T-helper 2 cell treated with Interferon-gamma antibody and Interleukin-4, amounts not matched to agents 100 ng/mL and 5 ng/mL, for 36 hours (primary cell): ENCODE results near the gene NF1. TPM values are rescaled to one million over a fixed set of nuclear protein-coding genes. Genes with fewer than 3 reads are reported as not detected.
"Not testable (repeated sequence)": the region's sequence is repeated elsewhere in the genome, so short reads cannot be mapped to it uniquely, and the experiment has no call there.

Experiments used
- intact Hi-C: fragments of 100-400 bp; cut with micrococcal nuclease; formaldehyde crosslinking; loops from one replicate; pipeline ENCODE4 v1.15.1; 2023
- total RNA-seq: library from RNA; stranded (reverse); gene quantifications from 2 replicates; pipeline ENCODE4 v1.2.3, GENCODE V29; 2022

The NF1 gene
- total RNA-seq, 1 donor from 2014 or later: 24.4 TPM

DNA sequence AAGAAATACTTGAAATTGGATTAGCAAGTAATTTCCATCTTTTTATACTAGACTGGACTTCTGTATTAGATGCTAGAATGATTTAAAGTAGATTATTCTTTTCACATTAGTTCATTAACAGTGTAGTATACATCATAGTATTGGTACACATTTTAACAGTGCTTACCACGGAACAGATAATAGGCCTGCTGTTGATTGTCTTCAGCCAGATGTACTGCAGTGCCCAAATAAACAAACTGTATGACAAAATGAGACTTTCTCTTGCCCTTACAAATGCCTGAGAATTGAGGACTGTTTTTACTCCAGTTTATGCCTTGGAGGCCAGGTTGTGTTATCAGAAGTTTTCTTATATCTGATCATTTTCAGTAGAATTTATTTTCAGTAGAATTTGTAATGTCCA, 226.0 kb downstream of the NF1 start:
- intact Hi-C loops: loop anchor here (1.0 to 5.0 kb wide), 4 partner anchors 10 to 188 kb away; no protein-coding TSS in a partner anchor

DNA sequence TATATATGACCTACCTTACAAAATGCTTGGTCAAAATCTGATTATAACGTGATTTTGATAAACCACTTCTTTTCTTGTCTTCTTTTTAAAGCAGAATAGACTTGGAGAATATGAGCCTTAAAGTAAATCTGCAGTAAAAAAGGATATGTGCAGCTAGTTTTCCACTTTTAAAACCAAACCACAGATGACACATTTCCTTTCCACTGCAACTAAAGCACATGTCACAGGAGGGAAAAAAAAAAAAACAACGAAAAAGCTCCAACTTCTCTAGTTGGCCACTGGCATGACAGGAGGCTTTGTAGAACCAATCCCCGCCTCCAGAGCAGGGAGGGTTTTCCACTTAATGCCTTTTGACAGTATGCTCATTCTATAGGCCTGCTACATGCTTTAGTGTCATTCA, 226.7 kb downstream of the NF1 start, which contains the start of gene EVI2A:
EVI2A (minus strand) TSS at position 142 of the 400 bp plus-strand sequence. CDS start 2,609 bp downstream, outside the sequence.
- intact Hi-C loops: loop anchor here (1.0 to 5.0 kb wide), 4 partner anchors 11 to 187 kb away; no protein-coding TSS in a partner anchor

DNA sequence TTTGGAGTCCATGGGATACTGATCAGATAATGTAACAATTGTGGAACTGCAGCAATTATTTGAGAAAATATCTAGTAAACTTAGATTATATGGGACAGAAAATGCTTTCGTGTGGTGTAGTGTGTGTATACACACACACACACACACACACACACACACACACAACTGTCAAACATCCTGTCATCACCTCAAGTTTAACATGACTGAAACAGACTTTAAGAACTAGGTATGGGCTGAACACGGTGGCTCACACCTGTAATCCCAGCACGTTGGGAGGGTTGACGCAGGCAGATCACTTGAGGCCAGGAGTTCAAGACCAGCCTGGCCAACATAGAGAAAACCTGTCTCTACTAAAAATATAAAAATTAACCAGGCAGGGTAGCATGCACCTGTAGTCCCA, 227.2 kb downstream of the NF1 start:
- intact Hi-C loops: loop anchor here (1.0 to 5.0 kb wide), 4 partner anchors 12 to 186 kb away; no protein-coding TSS in a partner anchor

DNA sequence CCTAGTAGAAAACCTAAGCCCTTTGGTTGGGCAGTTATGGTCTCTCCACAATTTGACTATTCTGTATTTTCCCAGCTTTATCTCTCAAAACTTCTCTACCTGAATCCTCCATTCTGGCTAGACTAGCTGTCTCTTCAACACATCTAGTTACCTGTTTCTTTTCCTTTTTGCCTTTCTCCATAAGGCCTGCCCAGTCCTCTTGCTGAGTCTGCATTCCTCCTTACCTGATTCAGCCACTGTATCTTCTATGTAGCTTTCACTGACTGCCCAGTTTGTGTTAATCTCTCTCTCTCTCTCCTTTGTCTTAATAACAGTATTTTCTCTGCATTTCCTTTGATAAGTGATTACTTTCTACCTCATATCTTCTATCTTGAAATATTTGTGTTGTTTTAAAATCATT, 228.8 kb downstream of the NF1 start:
- intact Hi-C loops: loop anchor here (5.0 kb wide), 1 partner anchor 164 kb away; no protein-coding TSS in a partner anchor

DNA sequence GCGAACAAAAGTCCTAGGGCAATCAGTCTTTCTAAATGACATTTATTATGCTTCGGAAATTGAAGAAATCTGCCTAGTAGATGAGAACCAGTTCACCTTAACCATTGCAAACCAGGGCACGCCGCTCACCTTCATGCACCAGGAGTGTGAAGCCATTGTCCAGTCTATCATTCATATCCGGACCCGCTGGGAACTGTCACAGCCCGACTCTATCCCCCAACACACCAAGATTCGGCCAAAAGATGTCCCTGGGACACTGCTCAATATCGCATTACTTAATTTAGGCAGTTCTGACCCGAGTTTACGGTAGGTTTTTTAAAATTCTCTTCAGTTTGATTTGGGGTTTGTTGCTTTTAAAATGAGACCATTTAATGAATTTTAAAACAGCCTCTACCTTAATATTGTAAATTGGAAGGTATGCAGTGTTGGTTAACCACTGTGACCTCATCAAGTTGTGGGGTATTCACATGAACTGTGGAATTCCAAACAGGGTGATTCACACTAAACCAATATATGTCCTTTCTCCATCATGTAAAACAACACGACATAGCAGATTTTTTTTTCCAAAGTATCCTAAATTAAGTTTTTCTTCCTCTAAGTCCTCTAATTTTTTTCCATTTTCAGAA, 232.9 kb downstream of the NF1 start:
- intact Hi-C loops: no loop called here

DNA sequence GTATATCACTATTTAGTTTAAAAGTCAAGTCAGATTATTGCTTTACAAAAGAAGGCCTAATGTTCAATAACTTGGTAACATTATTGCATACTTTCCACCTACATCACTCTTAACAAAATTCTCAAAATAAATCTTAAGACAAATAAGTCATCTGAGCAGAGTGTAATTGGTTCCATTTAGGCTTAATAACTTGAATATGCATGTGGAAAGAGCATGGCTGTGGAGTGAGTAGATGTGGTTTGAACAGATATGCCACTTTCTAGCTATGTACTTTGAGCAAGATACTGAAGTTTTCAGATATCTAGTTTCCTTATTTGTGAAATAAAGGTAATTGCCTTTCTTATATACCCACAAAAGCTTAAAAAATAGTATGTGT, 233.4 kb downstream of the NF1 start:
- intact Hi-C loops: no loop called here

DNA sequence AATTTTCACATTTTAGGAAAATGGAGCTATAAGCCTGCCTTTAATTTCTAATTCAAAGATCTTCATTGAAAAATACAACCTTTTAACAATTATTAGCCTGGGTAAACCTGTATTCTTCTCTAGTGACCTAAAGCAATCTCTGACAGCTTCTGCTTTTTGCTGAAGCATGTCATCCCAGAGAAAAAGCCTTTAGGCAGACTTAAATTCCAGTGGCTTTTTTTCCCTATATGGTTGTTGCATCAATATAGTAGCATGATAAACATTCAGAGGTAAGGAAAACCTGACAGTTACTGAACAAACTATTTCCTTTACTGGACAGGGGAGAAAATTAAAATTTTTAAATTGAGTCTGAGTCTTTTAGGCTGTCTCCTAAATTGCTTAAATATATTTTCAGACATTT, 234.4 kb downstream of the NF1 start:
- intact Hi-C loops: no loop called here

DNA sequence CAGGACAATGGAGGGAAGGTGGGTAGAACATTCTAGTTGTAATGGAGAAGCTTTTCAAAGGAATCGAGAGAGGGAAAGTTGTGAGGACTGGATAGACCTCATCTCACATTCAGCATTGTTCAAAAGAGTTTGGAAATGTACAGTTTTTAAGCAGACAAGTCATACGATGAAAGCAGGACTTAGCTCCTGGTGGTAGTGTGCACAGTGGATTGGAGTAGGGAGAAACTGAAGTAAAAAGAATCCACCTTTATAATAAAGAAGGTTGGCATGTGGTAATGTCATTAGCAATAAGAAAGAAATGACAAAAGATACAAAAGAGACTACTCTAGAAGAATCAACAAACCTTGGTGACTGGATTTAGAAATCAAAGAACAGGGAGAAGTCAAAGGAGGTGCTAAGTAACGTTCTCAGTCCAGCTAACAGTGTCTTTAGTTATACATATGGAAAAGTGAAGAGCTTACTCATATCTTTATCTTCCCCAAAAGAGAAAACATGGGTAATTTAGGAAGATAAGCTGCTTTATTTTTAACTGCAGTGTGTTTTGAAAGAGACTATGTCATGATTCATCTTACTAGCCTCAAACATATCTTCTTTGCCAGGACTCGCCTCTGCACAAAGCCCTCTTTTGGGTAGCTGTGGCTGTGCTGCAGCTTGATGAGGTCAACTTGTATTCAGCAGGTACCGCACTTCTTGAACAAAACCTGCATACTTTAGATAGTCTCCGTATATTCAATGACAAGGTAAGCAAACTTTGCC, 245.3 kb downstream of the NF1 start:
- intact Hi-C loops: no loop called here

DNA sequence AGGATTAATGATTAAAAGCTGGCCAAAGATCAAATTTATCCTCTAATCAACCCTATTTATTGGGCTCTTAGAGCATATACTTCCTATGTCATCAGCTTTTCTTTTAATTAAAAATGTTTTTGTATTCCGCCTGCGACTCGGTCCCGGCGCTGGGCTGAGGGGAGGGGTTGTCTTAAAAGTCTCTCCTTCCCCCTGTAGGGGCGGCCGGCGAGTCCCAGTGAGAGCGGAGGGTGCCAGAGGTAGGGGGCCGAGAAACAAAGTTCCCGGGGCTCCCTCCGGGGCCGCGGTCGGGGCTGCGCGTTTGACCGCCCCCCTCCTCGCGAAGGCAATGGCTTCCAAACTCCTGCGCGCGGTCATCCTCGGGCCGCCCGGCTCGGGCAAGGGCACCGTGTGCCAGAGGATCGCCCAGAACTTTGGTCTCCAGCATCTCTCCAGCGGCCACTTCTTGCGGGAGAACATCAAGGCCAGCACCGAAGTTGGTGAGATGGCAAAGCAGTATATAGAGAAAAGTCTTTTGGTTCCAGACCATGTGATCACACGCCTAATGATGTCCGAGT, 250.5 kb downstream of the NF1 start:
- intact Hi-C loops: not testable (repeated sequence)

DNA sequence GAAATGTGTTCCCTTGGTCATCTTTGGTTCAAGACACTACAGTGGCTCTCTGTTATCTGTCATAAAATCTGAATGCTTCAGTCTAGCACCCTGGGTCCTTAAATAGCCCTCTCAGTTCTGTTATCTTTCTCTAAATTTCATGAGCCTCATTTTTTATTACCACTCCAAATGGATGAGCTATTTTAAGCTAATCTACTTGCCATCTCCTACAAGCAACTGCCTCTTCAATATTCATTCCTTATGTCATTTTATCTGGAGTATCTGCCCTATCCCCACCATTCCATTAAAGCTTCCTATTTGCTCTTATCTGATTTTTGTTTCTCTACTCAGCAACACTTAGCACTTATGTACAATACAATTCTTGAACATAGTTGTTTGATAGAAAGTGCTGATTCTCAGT, 254.7 kb downstream of the NF1 start:
- intact Hi-C loops: no loop called here

DNA sequence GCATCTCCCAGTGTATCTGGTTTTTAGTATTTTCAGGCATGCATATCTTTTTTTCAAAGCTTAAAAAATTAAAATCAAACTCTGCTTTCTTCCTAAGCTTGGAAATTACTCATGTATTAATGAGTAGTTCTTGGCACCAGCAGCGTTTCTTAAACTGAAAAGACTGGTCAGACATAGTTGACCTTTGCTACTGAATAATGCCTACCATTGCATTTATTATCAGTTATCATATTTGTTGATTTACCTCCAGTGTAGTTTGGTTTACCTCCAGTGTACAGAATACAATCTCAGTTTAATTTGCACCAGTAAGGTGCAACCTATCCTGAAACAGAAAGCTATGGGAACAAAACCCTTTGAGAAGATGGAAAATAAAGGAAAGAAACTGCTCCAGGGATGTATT, 261.2 kb downstream of the NF1 start:
- intact Hi-C loops: no loop called here

DNA sequence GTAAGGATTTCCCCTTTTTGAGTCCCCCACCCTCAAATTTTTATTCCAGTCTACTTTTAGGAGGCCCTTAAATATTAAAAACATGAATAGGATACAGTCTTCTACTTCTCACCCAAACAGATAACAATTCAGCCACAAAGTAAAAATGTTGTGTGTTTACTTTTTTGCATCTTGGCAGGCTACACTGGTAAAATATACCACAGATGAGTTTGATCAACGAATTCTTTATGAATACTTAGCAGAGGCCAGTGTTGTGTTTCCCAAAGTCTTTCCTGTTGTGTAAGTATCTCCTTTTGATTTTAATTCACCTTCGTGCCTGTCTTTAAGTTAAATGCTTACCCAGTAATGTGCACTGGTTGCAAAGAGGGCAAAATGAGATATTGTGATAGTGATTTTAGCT, 262.3 kb downstream of the NF1 start:
- intact Hi-C loops: no loop called here

DNA sequence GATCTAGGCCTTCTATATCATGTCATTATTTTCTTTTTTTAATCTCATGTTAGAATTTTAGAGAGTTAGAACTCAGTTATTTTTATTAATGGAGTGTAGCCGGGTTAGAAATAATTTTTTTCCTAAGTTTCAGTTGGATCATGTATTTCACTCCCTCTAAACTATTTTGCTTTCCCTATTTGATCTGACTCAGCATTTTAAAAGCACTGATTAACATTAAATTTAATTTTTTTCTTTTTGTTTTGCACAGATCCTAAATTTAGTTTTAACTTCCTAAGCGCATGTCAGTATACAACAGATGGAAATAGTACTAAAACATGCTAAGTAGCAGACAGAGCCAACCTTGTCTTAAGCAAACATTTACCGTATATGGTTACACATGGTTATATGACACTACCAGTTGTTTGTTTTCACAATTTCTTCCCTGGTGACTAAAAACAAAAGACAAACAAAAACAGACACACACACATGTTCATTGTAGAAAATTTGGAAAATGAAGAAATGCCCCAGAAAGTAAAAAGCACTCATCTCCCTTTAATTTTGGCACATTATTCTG, 263.1 kb downstream of the NF1 start:
- intact Hi-C loops: no loop called here

DNA sequence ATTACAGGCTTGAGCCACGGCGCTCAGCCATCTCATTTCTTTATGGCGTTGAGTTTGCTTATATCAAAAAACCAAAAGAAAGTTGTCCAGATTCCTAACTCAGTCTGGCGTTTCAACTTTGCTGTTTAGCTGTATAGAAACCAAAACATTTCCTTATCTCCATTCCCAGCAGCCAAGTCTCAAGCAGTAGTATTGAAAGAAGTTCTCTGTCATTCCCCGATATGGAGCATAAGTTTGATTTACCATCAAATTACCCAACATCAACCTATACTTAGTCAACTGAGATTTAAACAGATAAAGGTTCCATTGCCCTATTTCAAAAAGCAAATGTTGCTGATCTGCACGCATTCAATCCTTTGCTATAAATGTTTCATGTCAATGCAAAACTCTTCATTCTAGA, 269.2 kb downstream of the NF1 start:
- intact Hi-C loops: no loop called here

DNA sequence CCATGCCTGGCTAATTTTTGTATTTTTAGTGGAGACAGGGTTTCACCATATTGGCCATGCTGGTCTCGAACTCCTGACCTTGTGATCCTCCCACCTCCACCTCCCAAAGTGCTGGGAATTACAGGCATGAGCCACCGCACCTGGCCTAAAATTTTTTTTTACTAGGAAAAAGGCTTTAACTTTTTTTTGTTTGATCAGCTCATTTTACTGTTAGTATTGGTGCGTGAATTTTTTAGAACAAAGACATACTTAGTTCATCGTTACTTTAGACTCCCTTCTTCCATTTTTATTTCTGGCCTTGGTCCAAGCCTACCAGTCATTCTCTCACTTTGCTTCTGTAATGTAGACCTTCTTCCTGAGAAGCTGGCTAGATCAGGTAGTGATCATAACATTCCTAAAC, 271.3 kb downstream of the NF1 start:
- intact Hi-C loops: no loop called here

DNA sequence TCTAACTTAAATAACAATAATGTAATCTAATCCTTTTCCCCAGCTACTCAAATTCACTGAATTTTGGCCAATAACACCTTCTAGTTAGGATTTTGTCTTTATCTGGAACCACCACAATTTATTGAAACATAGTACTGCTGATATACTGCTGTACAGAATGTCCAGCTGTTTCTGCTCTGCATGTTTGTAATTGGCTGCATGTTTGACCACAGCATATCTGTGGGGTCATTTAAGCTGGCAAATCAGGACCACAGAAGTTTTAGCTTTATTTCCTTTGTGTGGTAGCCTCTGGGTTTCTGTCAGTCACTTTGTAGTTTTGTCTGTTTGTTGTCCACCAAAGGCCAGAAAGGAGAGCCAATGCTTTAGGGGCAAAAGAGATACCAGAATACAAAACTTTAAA, 274.5 kb downstream of the NF1 start:
- intact Hi-C loops: no loop called here

DNA sequence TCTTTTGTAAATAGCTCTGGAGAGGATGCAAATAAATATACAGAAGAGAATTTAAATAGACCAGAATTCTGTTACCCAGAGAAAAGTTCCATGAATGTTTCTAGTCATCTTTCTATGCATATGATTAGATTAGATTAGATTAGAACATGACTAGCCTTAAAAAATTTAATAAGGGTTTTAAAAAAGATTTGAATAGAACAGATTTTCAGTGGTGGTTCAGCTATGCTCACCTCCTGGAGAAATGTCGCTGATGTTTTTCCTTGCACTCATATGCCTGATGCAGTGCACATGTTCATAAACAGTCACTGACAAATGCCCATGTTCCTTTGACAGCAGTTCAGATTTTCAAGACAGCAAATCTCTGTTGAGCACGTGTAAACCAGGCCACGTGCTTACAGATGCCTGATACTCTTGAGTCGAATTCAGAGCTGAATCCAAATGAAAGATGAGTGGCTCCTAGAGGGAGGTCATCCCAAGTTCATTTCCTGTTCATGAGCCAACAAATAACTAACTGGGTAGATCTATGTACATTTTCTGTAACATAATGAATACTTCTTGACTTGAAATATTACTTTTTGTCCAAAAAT, 276.8 kb downstream of the NF1 start:
- intact Hi-C loops: loop anchor here (2.0 to 5.0 kb wide), 2 partner anchors 51 to 104 kb away; partner anchors contain the start of gene EVI2A

DNA sequence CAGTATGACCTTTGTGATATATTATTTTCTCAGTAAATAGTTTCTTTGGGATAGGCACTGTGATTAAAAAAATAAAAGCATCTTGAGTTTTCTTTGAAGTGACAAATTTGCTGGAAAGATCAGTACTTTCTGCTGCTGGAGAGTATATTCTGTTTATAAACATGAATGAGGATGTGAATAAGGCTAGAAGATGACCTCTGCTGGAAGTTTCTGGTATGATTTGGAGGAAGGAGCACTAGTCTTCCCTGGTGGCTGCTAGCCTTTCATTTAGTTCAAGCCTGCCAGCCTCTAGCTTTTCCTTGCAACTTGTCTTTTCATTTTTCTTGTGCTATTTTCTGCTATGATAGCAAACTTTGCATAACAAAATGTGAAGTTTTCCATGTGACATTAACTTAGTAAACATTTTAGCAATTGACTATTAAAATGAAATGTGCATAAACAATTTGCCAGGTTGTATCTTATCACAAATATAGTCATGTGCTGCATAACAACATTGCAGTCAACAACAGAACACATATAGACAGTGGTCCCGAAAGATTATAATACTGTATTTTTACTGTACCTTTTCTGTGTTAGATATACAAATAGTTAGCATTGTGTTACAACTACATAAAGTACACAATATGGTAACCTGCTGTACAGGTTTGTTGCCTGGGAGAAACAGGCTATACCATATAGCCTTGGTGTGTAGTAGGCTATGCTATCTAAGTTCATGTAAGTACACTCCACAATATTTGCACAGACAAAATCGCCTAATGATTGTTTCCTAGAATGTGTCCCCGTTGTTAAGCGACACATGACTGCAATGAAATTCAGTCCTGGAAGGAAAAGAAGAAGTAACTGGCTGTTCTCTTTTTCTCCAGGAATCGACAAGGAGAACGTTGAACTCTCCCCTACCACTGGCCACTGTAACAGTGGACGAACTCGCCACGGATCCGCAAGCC, 278.6 kb downstream of the NF1 start:
- intact Hi-C loops: loop anchor here (2.0 to 5.0 kb wide), 2 partner anchors 53 to 106 kb away; partner anchors contain the start of gene EVI2A

DNA sequence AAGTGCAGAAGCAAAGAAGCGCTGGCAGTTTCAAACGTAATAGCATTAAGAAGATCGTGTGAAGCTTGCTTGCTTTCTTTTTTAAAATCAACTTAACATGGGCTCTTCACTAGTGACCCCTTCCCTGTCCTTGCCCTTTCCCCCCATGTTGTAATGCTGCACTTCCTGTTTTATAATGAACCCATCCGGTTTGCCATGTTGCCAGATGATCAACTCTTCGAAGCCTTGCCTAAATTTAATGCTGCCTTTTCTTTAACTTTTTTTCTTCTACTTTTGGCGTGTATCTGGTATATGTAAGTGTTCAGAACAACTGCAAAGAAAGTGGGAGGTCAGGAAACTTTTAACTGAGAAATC, 279.3 kb downstream of the NF1 start:
- intact Hi-C loops: loop anchor here (5.0 kb wide), 1 partner anchor 107 kb away; no protein-coding TSS in a partner anchor

DNA sequence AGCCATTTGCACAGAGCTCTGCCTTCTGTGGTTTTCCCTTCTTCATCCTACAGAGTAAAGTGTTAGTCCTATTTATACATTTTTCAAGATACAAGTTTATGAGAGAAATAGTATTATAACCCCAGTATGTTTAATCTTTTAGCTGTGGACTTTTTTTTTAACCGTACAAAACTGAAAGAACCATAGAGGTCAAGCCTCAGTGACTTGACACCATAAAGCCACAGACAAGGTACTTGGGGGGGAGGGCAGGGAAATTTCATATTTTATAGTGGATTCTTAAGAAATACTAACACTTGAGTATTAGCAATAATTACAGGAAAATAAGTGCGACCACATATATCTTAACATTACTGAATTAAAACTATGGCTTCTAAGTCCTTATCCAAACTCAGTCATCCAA, 279.7 kb downstream of the NF1 start:
- intact Hi-C loops: loop anchor here (5.0 kb wide), 1 partner anchor 107 kb away; no protein-coding TSS in a partner anchor
